Small intestine (tissue), 7 donors: Measurements from ENCODE around the gene MINDY4. TPM values are rescaled to one million over a fixed set of nuclear protein-coding genes. Genes with fewer than 3 reads are reported as not detected.

ENCODE experiments used
- DNase-seq, 2 donors: peaks; one replicate each; pipeline versions ENCODE4 v3.0.0 to v3.0.0-alpha.2; 2013
- FAIRE-seq: peaks from 2 replicates; lab custom pipeline; 2012; peaks lifted over from hg19 to GRCh38; lab: Jason Lieb, UNC
- H3K27ac ChIP-seq, 3 donors: one replicate each; pipeline ENCODE4 v1.5.1; 2013; ENCODE audit warnings: low read length in 2 of 3, mild to moderate bottlenecking in 2 of 3, control low read depth in 1 of 3, inconsistent platforms in 1 of 3, low read depth in 1 of 3, moderate library complexity in 1 of 3
- H3K27me3 ChIP-seq, 3 donors: one replicate each; pipeline ENCODE4 v1.6.1; 2013; ENCODE audit warnings: low read length in 3 of 3, inconsistent platforms in 1 of 3; ENCODE audit not compliant: control insufficient read depth in 3 of 3, insufficient read depth in 3 of 3
- H3K36me3 ChIP-seq, 3 donors: one replicate each; pipeline ENCODE4 v1.6.1; 2013; ENCODE audit warnings: low read length in 3 of 3, inconsistent platforms in 1 of 3, low read depth in 1 of 3, mild to moderate bottlenecking in 1 of 3, moderate library complexity in 1 of 3; ENCODE audit not compliant: control insufficient read depth in 3 of 3, insufficient read depth in 2 of 3
- H3K4me1 ChIP-seq, 3 donors: one replicate each; pipeline ENCODE4 v1.6.1; 2013; ENCODE audit warnings: low read length in 2 of 3, inconsistent platforms in 1 of 3, low read depth in 1 of 3, mild to moderate bottlenecking in 1 of 3, moderate library complexity in 1 of 3; ENCODE audit not compliant: control insufficient read depth in 3 of 3, insufficient read depth in 2 of 3
- H3K4me3 ChIP-seq, 3 donors: one replicate each; pipeline ENCODE4 v1.5.1; 2013; ENCODE audit warnings: low read length in 3 of 3, control low read depth in 1 of 3, inconsistent platforms in 1 of 3, low read depth in 1 of 3, mild to moderate bottlenecking in 1 of 3, moderate library complexity in 1 of 3
- H3K9me3 ChIP-seq, 2 donors: one replicate each; pipeline ENCODE4 v1.6.1; 2013; ENCODE audit warnings: low read depth in 1 of 2, low read length in 1 of 2; ENCODE audit not compliant: control insufficient read depth in 2 of 2, insufficient read depth in 1 of 2
- WGBS, 3 donors: extraction: QIAGEN DNeasy Blood & Tissue Kit; methylation state at CpG; one replicate each; pipeline ENCODE4 v1.1.7; 2013; 5-methylcytosine and 5-hydroxymethylcytosine counted together
- polyA plus RNA-seq, 4 donors: library from polyadenylated mRNA; stranded (reverse) in 3 of 4; unstranded in 1 of 4; fragments of 200-250 nt in 3 of 4; fragments of 120-200 nt in 1 of 4; gene quantifications; one replicate each; pipeline versions ENCODE4 v1.2.1 to v1.2.3, GENCODE V29; 2013
- donor health status: healthy with polysubstance abuse.
- donor health status: control.
- donor health status: control.
- donor health status: Bipolar disorder and iron deficiency.
- donor health status: healthy.

Gene MINDY4
- polyA plus RNA-seq, 4 donors = 0.22 to 6.5 (median 1.9) TPM

- Histone ChIP-seq H3K4me1 (peaks cover 0 to 2% (median 0%) of the 10 kb centered on the region in 3 donors), H3K4me3 (no peak overlapping the region), H3K27ac (no peak overlapping the region), H3K27me3 (no peaks in the 10 kb centered on the region), H3K9me3 (peaks cover 0 to 12% of the 10 kb centered on the region in 2 donors), H3K36me3 (peaks cover 0 to 63% (median 0%) of the 10 kb centered on the region in 3 donors)
- 85 to 92% (median 89%) methylated on average over 5 of the region's 5 CpGs for WGBS, 3 donors
- no peak for DNase-seq
- FAIRE-seq = no peak
Observed at GRCh38 chr7:30874656-30875302, 103.6 kb downstream of the MINDY4 start.

- peaks cover 0 to 12% of the 10 kb centered on the region in 2 donors for H3K9me3 ChIP-seq
- DNase-seq = no peak
- H3K27me3 ChIP-seq = no peaks in the 10 kb centered on the region
- FAIRE-seq = no peak
- 85 to 93% (median 88%) methylated on average over 9 of the region's 9 CpGs for WGBS, 3 donors
- peaks cover 0 to 12% (median 5%) of the 10 kb centered on the region in 3 donors for H3K4me1 ChIP-seq
- H3K27ac ChIP-seq = no peak overlapping the region
- peaks cover 0 to 64% (median 0%) of the 10 kb centered on the region in 3 donors for H3K36me3 ChIP-seq
- no peak overlapping the region for H3K4me3 ChIP-seq
Observed at GRCh38 chr7:30877015-30877769, 106.0 kb downstream of the MINDY4 start.

GRCh38 chr7:30877993-30878392 is 106.8 kb downstream of the MINDY4 start:
- Histone ChIP-seq H3K27me3 (no peaks in the 10 kb centered on the region), H3K9me3 (peaks cover 0 to 12% of the 10 kb centered on the region in 2 donors), H3K4me3 (no peak overlapping the region), H3K36me3 (peaks cover 0 to 62% (median 0%) of the 10 kb centered on the region in 3 donors), H3K27ac (no peak overlapping the region), H3K4me1 (peaks cover 0 to 12% (median 5%) of the 10 kb centered on the region in 3 donors)
- 85 to 98% (median 97%) methylated on average over 5 of the region's 5 CpGs for WGBS, 3 donors
- DNase-seq (no peak), FAIRE-seq (no peak)

GRCh38 chr7:30879139-30880124 is 108.2 kb downstream of the MINDY4 start:
- H3K4me1 ChIP-seq = peaks cover 0 to 12% (median 5%) of the 10 kb centered on the region in 3 donors
- DNase-seq (no peak), FAIRE-seq (no peak)
- WGBS, 3 donors = 77 to 83% (median 78%) methylated on average over 14 of the region's 14 CpGs
- H3K4me3 ChIP-seq = no peak overlapping the region
- no peak overlapping the region for H3K27ac ChIP-seq
- peaks cover 0 to 5% of the 10 kb centered on the region in 2 donors for H3K9me3 ChIP-seq
- no peaks in the 10 kb centered on the region for H3K27me3 ChIP-seq
- H3K36me3 ChIP-seq = peaks cover 0 to 62% (median 0%) of the 10 kb centered on the region in 3 donors

- Histone ChIP-seq H3K4me3 (no peak overlapping the region), H3K27me3 (no peaks in the 10 kb centered on the region), H3K36me3 (peaks cover 0 to 61% (median 0%) of the 10 kb centered on the region in 3 donors), H3K9me3 (no peaks in the 10 kb centered on the region), H3K27ac (peak overlapping the region in 1 of 3 donors; percentile 2), H3K4me1 (peaks cover 0 to 12% (median 5%) of the 10 kb centered on the region in 3 donors)
- DNase-seq = peak in 1 of 2 donors; percentile 25
- WGBS, 3 donors = 40 to 55% (median 47%) methylated on average over 12 of the region's 12 CpGs
- FAIRE-seq = no peak
Observed at GRCh38 chr7:30880125-30880720, 109.0 kb downstream of the MINDY4 start.

GRCh38 chr7:30880941-30881340 is 109.7 kb downstream of the MINDY4 start:
- H3K4me3 ChIP-seq = no peak overlapping the region
- no peak overlapping the region for H3K27ac ChIP-seq
- H3K9me3 ChIP-seq = no peaks in the 10 kb centered on the region
- DNase-seq (no peak), FAIRE-seq (no peak)
- peaks cover 0 to 59% (median 0%) of the 10 kb centered on the region in 3 donors for H3K36me3 ChIP-seq
- peaks cover 0 to 12% (median 5%) of the 10 kb centered on the region in 3 donors for H3K4me1 ChIP-seq
- no peaks in the 10 kb centered on the region for H3K27me3 ChIP-seq
- WGBS, 3 donors = 88 to 96% (median 91%) methylated on average over 4 of the region's 4 CpGs

- FAIRE-seq = no peak
- Histone ChIP-seq H3K4me3 (no peak overlapping the region), H3K36me3 (peaks cover 0 to 62% (median 0%) of the 10 kb centered on the region in 3 donors), H3K27me3 (no peaks in the 10 kb centered on the region), H3K4me1 (peaks cover 0 to 12% (median 5%) of the 10 kb centered on the region in 3 donors), H3K9me3 (no peaks in the 10 kb centered on the region), H3K27ac (no peak overlapping the region)
- DNase-seq = no peak
- 89 to 94% (median 92%) methylated on average over 7 of the region's 7 CpGs for WGBS, 3 donors
Observed at GRCh38 chr7:30881448-30881847, 110.2 kb downstream of the MINDY4 start.
